Mucosa of descending colon (tissue), 3 donors: Measurements from ENCODE around the gene PHKB. TPM values are rescaled to one million over a fixed set of nuclear protein-coding genes. Genes with fewer than 3 reads are reported as not detected.
"Not testable (repeated sequence)": the region's sequence is repeated elsewhere in the genome, so short reads cannot be mapped to it uniquely, and the experiment has no call there.

ENCODE experiments used
- ATAC-seq: fragments of 200-7000 bp; cut with Tn5 transposase; one replicate; pipeline ENCODE4 v1.9.1; 2020; ENCODE audit warnings: mild to moderate bottlenecking, moderate library complexity
- DNase-seq, 3 donors: peaks; one replicate each; pipeline ENCODE4 v3.0.0-alpha.2; 2020
- H3K36me3 ChIP-seq: fragments of 200-600 bp; one replicate; pipeline ENCODE4 v1.8.0; 2021; ENCODE audit warnings: low read depth, mild to moderate bottlenecking
- H3K4me1 ChIP-seq: fragments of 200-600 bp; one replicate; pipeline ENCODE4 v1.8.0; 2021; ENCODE audit warnings: low read depth, mild to moderate bottlenecking
- H3K4me3 ChIP-seq: fragments of 200-600 bp; one replicate; pipeline ENCODE4 v1.8.0; 2021; ENCODE audit warnings: mild to moderate bottlenecking
- H3K9me3 ChIP-seq: fragments of 200-600 bp; one replicate; pipeline ENCODE4 v1.8.0; 2021; ENCODE audit warnings: mild to moderate bottlenecking
- CTCF ChIP-seq: fragments of 200-600 bp; IDR thresholded peaks from one replicate; pipeline ENCODE4 v1.8.0; 2022; ENCODE audit warnings: antibody characterized with exemption, mild to moderate bottlenecking
- intact Hi-C, 2 donors: fragments of 100-400 bp; cut with DNase I in 1 of 2; cut with micrococcal nuclease in 1 of 2; formaldehyde crosslinking; loops; one replicate each; pipeline versions ENCODE4 v1.11.0 to v1.11.1; 2022; cut with DNase I, micrococcal nuclease
- total RNA-seq, 3 donors: library from RNA; stranded (reverse); fragmentation: NEBNext Ultra II Directional in 2 of 3; extraction: Animal tissue kit (Norgen Biotek cat#: 25700) in 2 of 3; gene quantifications; one replicate each; pipeline versions ENCODE4 v1.2.1 to v1.2.4, GENCODE V29; 2021 to 2023
- donor health status: DM: no; HTN: no; CAD: no; lungs with moderate emphysema.
- donor health status: DM: no; HTN: no; CAD: no.
- donor health status: DM: no; HTN: yes; CAD: no.

PHKB gene
- total RNA-seq, 3 donors from 2014 or later: 67.8 to 101 (median 81.4) TPM

GRCh38 chr16:47666434-47666833 lies 205.3 kb downstream of the PHKB start:
- no peak for TF ChIP-seq CTCF
- H3K36me3 ChIP-seq: no peaks in the 10 kb centered on the region
- intact Hi-C loops: no loop called here
- H3K9me3 ChIP-seq: no peaks in the 10 kb centered on the region
- ATAC-seq (no peak), DNase-seq (no peak)
- H3K4me1 ChIP-seq: peaks cover 12% of the 10 kb centered on the region
- no peak overlapping the region for H3K4me3 ChIP-seq

GRCh38 chr16:47667956-47668355 lies 206.8 kb downstream of the PHKB start:
- TF ChIP-seq CTCF: no peak
- Histone ChIP-seq H3K36me3 (no peaks in the 10 kb centered on the region), H3K9me3 (no peaks in the 10 kb centered on the region), H3K4me1 (peaks cover 12% of the 10 kb centered on the region), H3K4me3 (no peak overlapping the region)
- DNase-seq (no peak), ATAC-seq (no peak)
- intact Hi-C loops: no loop called here

GRCh38 chr16:47672475-47672874 lies 211.3 kb downstream of the PHKB start:
- Histone ChIP-seq H3K36me3 (no peaks in the 10 kb centered on the region), H3K4me3 (no peak overlapping the region), H3K9me3 (no peaks in the 10 kb centered on the region), H3K4me1 (no peaks in the 10 kb centered on the region)
- intact Hi-C loops: no loop called here
- no peak for TF ChIP-seq CTCF
- DNase-seq: no peak
- no peak for ATAC-seq

GRCh38 chr16:47676635-47677177 lies 215.6 kb downstream of the PHKB start:
- ATAC-seq (no peak), DNase-seq (no peak)
- Histone ChIP-seq H3K36me3 (no peaks in the 10 kb centered on the region), H3K9me3 (no peaks in the 10 kb centered on the region), H3K4me1 (no peaks in the 10 kb centered on the region), H3K4me3 (no peak overlapping the region)
- intact Hi-C loops: no loop called here
- no peak for TF ChIP-seq CTCF

- H3K36me3 ChIP-seq, H3K4me1 ChIP-seq, intact Hi-C loops, H3K4me3 ChIP-seq, ATAC-seq, H3K9me3 ChIP-seq, DNase-seq: not testable (repeated sequence)
These were observed 220.4 kb downstream of the PHKB start for GRCh38 chr16:47681571-47681970.

GRCh38 chr16:47687694-47688093 lies 226.6 kb downstream of the PHKB start:
- TF ChIP-seq CTCF: no peak
- DNase-seq (no peak), ATAC-seq (no peak)
- intact Hi-C loops: no loop called here
- Histone ChIP-seq H3K4me1 (no peaks in the 10 kb centered on the region), H3K4me3 (no peak overlapping the region), H3K9me3 (no peaks in the 10 kb centered on the region), H3K36me3 (no peaks in the 10 kb centered on the region)
